Measurements from ENCODE around the gene CRYAA.

GRCh38 chr21:43190544-43190943, 21.7 kb downstream of the CRYAA start:
- no peak for TF ChIP-seq GATA2 (IDR thresholded peaks at IDR 0.05; ENCODE audit: low read depth, low read length)
- no peak for TF ChIP-seq GATA3 (IDR thresholded peaks at IDR 0.05; ENCODE audit: low read depth, low read length)

Measured in SH-SY5Y (cell line).